ENCODE measurements around the gene RPRD2. TPM values are rescaled to one million over a fixed set of nuclear protein-coding genes. Genes with fewer than 3 reads are reported as not detected.

Gene RPRD2
- polyA plus RNA-seq, 3 donors = 5.9 to 9.7 (median 8.2) TPM

- Mint-ChIP-seq H3K9me3 (peaks cover 0 to 2% (median 0%) of the 10 kb centered on the region in 7 donors), H3K27me3 (ENCODE audit: low read depth in 3 of 3) (peaks cover 0 to 1% (median 0%) of the 10 kb centered on the region in 3 donors), H3K36me3 (peaks cover 0 to 3% of the 10 kb centered on the region in 2 donors), H3K4me1 (peaks cover 32% of the 10 kb centered on the region), H3K27ac (peak overlapping the region; percentile 98 to 100 (median 100)), H3K4me3 (peak overlapping the region; percentile 51 to 96)
- Histone ChIP-seq H3K27ac (ENCODE audit: low read depth in 1 of 2, low read length in 2 of 2) (peak overlapping the region; percentile 93 to 95), H3K4me3 (replicated peaks in 1 of 3; ENCODE audit: low read depth in 2 of 3, low read length in 3 of 3) (peak overlapping the region; percentile 34 to 91 (median 84)), H3K27me3 (ENCODE audit: control insufficient read depth in 2 of 2, insufficient read depth in 2 of 2, low read length in 2 of 2) (no peaks in the 10 kb centered on the region), H3K4me2 (replicated peaks; ENCODE audit: extremely low read depth, low read length, poor library complexity, severe bottlenecking) (peak overlapping the region; percentile 92), H4K20me1 (ENCODE audit: insufficient read depth, low read length) (no peaks in the 10 kb centered on the region), H3K4me1 (ENCODE audit: control insufficient read depth in 1 of 2, insufficient read depth in 2 of 2, low read length in 2 of 2) (peaks cover 26 to 32% of the 10 kb centered on the region in 2 donors), H3K9ac (ENCODE audit: insufficient read depth, low read length, poor library complexity, severe bottlenecking) (peak overlapping the region; percentile 77), H3K36me3 (replicated peaks in 1 of 2; ENCODE audit: control insufficient read depth in 1 of 2, insufficient read depth in 2 of 2, low read length in 2 of 2) (no peaks in the 10 kb centered on the region), H3K9me3 (replicated peaks in 1 of 2; ENCODE audit: control insufficient read depth in 1 of 2, insufficient read depth in 1 of 2, low read length in 2 of 2) (no peaks in the 10 kb centered on the region), H2AFZ (ENCODE audit: insufficient read depth, low read depth, low read length, poor library complexity, severe bottlenecking) (peak overlapping the region; percentile 90), H3K79me2 (ENCODE audit: insufficient read depth, low read length) (peaks cover 33% of the 10 kb centered on the region)
- peak in 1 of 3 donors; percentile 42 for DNase-seq
- 75% methylated on average over 10 of the region's 22 CpGs for WGBS (ENCODE audit: insufficient coverage)
- intact Hi-C loops (cut with micrococcal nuclease) = loop anchor here (5.0 kb wide), 1 partner anchor 41 kb away; the partner anchor contains the start of gene PRPF3 (in 2 of the 2)
- no peak for TF ChIP-seq CTCF (IDR thresholded peaks at IDR 0.05)
Observed at GRCh38 chr1:150362721-150363425, 1.1 kb upstream of the RPRD2 start.

- H3K36me3 ChIP-seq (replicated peaks in 1 of 2; ENCODE audit: control insufficient read depth in 1 of 2, insufficient read depth in 2 of 2, low read length in 2 of 2) = no peaks in the 10 kb centered on the region
- no peaks in the 10 kb centered on the region for H3K9me3 ChIP-seq (replicated peaks in 1 of 2; ENCODE audit: control insufficient read depth in 1 of 2, insufficient read depth in 1 of 2, low read length in 2 of 2)
- peak overlapping the region; percentile 77 for H3K9ac ChIP-seq (ENCODE audit: insufficient read depth, low read length, poor library complexity, severe bottlenecking)
- under 1% methylated on average over 44 of the region's 50 CpGs for WGBS (ENCODE audit: insufficient coverage)
- peak; percentile 64 to 83 (median 66) for DNase-seq
- peak overlapping the region; percentile 90 for H2AFZ ChIP-seq (ENCODE audit: insufficient read depth, low read depth, low read length, poor library complexity, severe bottlenecking)
- H3K79me2 ChIP-seq (ENCODE audit: insufficient read depth, low read length) = peaks cover 49% of the 10 kb centered on the region
- peak overlapping the region; percentile 77 to 91 (median 84) for H3K4me3 ChIP-seq (replicated peaks in 1 of 3; ENCODE audit: low read depth in 2 of 3, low read length in 3 of 3)
- peaks cover 0 to 2% of the 10 kb centered on the region in 2 donors for H3K36me3 Mint-ChIP-seq
- intact Hi-C loops (cut with micrococcal nuclease) = loop anchor here (5.0 kb wide), 1 partner anchor 42 kb away; the partner anchor contains the start of gene PRPF3 (in 2 of the 2)
- peak overlapping the region; percentile 93 to 96 for H3K4me3 Mint-ChIP-seq
- H3K27ac Mint-ChIP-seq = peak overlapping the region; percentile 98 to 100 (median 100)
- H3K27me3 ChIP-seq (ENCODE audit: control insufficient read depth in 2 of 2, insufficient read depth in 2 of 2, low read length in 2 of 2) = no peaks in the 10 kb centered on the region
- no peak for TF ChIP-seq CTCF (IDR thresholded peaks at IDR 0.05)
- H3K4me1 Mint-ChIP-seq = peaks cover 33% of the 10 kb centered on the region
- peaks cover 7% of the 10 kb centered on the region for H4K20me1 ChIP-seq (ENCODE audit: insufficient read depth, low read length)
- H3K4me2 ChIP-seq (replicated peaks; ENCODE audit: extremely low read depth, low read length, poor library complexity, severe bottlenecking) = peak overlapping the region; percentile 92
- peaks cover 0 to 2% (median 0%) of the 10 kb centered on the region in 7 donors for H3K9me3 Mint-ChIP-seq
- peaks cover 0 to 1% (median 0%) of the 10 kb centered on the region in 3 donors for H3K27me3 Mint-ChIP-seq (ENCODE audit: low read depth in 3 of 3)
- H3K27ac ChIP-seq (ENCODE audit: low read depth in 1 of 2, low read length in 2 of 2) = peak overlapping the region; percentile 93 to 95
- peaks cover 26 to 32% of the 10 kb centered on the region in 2 donors for H3K4me1 ChIP-seq (ENCODE audit: control insufficient read depth in 1 of 2, insufficient read depth in 2 of 2, low read length in 2 of 2)
Observed at GRCh38 chr1:150364231-150365003, 470 bp downstream of the RPRD2 start.

All from CD14-positive monocyte (primary cell).